ENCODE results near the gene MGAT1.

DNA sequence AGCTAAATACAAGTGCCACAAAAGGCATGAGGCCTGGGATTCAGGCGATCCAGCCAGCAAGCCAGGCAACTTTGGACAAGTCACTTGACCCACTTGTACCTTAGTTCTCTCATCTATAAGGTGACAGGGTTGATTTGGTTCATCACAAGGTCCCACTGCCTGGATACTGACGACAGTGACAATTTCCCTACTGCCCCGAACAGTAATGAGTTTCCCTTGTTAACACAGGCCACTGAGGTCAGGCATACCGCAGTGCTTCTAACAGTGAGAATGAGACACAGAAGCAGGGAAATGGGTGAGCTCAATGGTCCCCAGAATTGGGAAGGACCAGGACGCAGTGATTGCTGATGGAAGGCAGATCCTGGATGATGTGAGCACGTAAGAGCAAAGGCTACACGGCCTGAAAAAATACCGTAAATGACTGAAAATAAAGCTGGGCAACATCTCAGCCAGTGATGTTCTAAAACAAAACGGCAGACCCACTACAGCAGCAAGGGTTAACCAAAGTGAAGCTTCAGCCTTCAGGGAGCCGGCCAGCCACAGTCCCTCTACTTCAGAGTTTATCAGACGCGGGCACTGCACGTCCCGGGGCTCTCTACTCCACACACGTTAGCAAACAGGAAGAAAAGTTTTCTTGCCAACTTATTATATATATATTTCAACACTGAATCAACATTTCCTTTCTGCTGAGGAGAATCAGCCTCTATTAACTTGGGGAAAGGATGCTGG lies 846 bp downstream of the MGAT1 start:
- TF ChIP-seq RARB (CRISPR knock-in tag; IDR thresholded peaks at IDR 0.05): no peak
- TF ChIP-seq ESRRG (CRISPR knock-in tag; IDR thresholded peaks at IDR 0.05): no peak
- no peak for TF ChIP-seq SNAI2 (CRISPR knock-in tag; IDR thresholded peaks at IDR 0.05)
- no peak for TF ChIP-seq CSDC2 (CRISPR knock-in tag; IDR thresholded peaks at IDR 0.05)
- no peak for TF ChIP-seq ARNTL (CRISPR knock-in tag; IDR thresholded peaks at IDR 0.05; ENCODE audit: borderline replicate concordance, low read depth)
- no peak for TF ChIP-seq ZFP3 (CRISPR knock-in tag; IDR thresholded peaks at IDR 0.05)
- no peak for TF ChIP-seq BACH2 (CRISPR knock-in tag; IDR thresholded peaks at IDR 0.05; ENCODE audit: borderline replicate concordance)
- no peak for TF ChIP-seq ZFP30 (CRISPR knock-in tag; IDR thresholded peaks at IDR 0.05)
- TF ChIP-seq PATZ1 (CRISPR knock-in tag; IDR thresholded peaks at IDR 0.05; ENCODE audit: borderline replicate concordance): no peak
- TF ChIP-seq, protein P1, sequence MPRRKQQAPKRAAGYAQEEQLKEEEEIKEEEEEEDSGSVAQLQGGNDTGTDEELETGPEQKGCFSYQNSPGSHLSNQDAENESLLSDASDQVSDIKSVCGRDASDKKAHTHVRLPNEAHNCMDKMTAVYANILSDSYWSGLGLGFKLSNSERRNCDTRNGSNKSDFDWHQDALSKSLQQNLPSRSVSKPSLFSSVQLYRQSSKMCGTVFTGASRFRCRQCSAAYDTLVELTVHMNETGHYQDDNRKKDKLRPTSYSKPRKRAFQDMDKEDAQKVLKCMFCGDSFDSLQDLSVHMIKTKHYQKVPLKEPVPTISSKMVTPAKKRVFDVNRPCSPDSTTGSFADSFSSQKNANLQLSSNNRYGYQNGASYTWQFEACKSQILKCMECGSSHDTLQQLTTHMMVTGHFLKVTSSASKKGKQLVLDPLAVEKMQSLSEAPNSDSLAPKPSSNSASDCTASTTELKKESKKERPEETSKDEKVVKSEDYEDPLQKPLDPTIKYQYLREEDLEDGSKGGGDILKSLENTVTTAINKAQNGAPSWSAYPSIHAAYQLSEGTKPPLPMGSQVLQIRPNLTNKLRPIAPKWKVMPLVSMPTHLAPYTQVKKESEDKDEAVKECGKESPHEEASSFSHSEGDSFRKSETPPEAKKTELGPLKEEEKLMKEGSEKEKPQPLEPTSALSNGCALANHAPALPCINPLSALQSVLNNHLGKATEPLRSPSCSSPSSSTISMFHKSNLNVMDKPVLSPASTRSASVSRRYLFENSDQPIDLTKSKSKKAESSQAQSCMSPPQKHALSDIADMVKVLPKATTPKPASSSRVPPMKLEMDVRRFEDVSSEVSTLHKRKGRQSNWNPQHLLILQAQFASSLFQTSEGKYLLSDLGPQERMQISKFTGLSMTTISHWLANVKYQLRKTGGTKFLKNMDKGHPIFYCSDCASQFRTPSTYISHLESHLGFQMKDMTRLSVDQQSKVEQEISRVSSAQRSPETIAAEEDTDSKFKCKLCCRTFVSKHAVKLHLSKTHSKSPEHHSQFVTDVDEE (CRISPR knock-in tag; IDR thresholded peaks at IDR 0.05): no peak
- no peak for TF ChIP-seq ZC3H10 (CRISPR knock-in tag; IDR thresholded peaks at IDR 0.05)
